GM18870 (cell line): Measurements from ENCODE around the gene MINDY4.

Source experiments
- ATAC-seq: cut with Tn5 transposase; IDR thresholded peaks from one replicate; pipeline ENCODE4 v1.9.1; 2021; ENCODE audit warnings: moderate library complexity; ENCODE audit not compliant: unreplicated experiment

The MINDY4 gene

GRCh38 chr7:30899066-30899465 lies 127.8 kb downstream of the MINDY4 start:
- no peak for ATAC-seq

- no peak for ATAC-seq
Measured at GRCh38 chr7:30899630-30900029, 128.4 kb downstream of the MINDY4 start.

DNA sequence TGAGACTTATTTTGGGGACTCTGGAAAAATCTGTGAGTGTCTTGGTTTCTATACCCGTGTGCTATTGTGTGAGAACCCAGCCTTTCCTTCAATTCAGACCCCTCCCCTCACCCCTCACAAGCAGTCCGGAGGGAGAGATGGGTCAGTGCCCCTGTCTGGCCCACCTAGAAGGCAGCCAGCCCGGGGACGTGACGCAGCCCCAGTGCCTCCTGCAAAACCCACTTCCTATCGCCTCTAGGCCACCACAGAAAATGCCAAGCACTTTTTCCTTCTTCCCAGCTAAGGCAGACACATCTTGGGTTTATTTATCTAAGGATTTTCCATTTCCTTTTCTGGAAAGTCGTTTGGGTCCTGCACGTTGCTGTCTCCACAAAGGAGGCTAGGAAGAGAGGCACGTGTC lies 128.8 kb downstream of the MINDY4 start:
- ATAC-seq: no peak

DNA sequence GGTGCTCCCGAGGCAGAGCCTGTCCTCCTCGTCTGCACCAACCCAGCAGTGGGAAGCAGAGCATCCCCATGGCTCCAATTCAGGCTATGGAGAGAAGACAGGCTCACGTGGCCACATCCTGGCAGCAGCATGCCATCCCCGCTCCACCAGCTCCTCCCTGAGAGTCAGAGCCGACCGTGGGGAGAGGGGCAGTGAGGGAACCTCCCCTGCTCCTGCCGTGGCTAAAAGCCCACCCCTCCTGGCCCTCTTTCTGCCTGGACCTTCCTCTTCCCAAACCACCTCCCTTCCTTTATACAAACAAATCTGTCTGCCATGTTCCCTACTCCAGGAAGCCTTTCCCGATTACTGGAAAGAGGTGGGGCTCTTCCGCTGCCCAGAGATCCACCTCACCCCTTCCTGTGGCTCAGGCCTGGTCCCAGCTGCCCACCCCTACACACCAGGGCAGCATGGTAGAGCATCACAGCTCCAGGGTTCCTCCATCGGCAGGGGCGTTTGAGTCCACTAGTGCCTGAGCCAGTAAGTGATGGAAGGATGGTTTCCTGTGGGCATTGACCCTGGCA lies 129.7 kb downstream of the MINDY4 start:
- no peak for ATAC-seq

DNA sequence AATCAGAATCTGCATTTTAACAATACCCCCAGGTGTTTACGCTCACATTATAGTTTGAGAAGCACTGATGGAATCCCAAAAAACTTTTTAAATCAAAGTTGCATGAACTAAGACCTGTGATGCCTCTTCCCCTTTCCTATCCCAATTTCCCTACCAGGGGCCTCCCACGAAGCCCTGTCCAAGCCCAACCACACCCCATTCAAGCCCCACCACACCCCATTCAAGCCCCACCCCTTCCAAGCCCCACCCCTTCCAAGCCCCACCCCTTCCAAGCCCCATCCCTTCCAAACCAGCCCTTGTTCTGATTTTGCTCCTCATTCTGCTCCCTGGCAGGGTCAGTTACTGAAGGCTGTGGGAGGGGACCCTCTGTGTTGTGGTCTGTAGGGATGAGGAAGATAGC lies 130.6 kb downstream of the MINDY4 start:
- no peak for ATAC-seq

DNA sequence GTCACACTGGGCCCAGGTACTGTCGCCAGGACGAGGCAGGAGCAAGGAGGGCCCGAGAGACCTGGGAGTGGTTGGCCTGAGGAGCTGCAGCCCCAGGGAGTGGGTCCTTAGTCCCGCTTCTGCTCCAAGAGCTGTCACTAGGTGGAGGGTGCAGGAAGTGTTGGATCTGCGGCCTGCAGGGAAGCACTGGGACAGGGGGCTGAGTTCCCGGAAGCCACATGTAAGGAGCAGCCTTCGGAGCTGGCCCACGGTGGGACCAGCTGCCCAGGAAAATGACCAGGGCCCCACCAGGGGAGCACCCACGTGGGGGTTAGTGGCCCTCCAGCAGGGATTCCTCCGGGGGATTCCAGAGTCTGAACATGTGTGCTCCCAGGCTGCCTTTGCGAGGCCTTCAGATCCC lies 131.2 kb downstream of the MINDY4 start:
- ATAC-seq: no peak

DNA sequence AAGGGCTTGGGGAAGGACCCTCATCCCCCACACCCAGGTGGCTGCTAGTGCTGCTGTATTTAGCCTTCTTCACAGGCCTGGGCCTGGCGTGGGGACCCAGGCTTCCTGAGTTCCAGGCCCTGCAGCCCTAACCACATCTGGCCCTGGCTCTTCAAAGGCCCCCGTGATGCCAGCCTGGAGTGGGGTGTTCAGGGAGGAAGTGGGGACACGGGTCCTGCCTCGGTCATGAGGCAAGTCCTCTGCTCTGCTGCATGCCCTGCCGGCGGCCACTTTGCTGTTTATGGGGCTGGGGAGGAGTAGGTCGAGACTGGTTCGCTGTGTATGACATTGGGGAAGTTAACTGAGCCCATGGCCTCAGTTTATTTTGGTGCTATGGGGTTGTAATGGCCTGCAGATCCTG lies 131.9 kb downstream of the MINDY4 start:
- ATAC-seq: no peak

GRCh38 chr7:30904561-30904960 lies 133.3 kb downstream of the MINDY4 start:
- ATAC-seq: no peak

- no peak for ATAC-seq
Measured at GRCh38 chr7:30905078-30906012, 134.1 kb downstream of the MINDY4 start.

DNA sequence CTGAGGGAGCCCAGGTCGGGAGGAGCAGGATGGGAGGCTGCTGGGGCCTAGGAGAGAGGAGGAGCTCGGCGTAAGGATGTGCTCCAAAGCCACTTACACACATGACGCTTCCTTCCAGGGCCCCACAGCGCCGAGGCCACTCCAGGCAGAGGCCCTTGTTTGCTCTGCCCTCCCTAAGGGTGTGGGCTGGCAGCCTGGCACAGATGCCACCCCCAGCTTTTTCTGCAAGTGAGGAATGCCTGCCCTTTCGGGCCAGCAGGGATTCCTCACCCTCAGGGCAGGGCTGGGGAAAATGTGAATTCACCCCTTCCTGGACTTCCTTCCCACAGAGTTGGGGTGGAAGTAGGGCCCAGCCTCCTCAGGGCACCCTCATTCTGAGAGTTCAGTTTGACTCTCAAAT lies 134.8 kb downstream of the MINDY4 start:
- no peak for ATAC-seq

DNA sequence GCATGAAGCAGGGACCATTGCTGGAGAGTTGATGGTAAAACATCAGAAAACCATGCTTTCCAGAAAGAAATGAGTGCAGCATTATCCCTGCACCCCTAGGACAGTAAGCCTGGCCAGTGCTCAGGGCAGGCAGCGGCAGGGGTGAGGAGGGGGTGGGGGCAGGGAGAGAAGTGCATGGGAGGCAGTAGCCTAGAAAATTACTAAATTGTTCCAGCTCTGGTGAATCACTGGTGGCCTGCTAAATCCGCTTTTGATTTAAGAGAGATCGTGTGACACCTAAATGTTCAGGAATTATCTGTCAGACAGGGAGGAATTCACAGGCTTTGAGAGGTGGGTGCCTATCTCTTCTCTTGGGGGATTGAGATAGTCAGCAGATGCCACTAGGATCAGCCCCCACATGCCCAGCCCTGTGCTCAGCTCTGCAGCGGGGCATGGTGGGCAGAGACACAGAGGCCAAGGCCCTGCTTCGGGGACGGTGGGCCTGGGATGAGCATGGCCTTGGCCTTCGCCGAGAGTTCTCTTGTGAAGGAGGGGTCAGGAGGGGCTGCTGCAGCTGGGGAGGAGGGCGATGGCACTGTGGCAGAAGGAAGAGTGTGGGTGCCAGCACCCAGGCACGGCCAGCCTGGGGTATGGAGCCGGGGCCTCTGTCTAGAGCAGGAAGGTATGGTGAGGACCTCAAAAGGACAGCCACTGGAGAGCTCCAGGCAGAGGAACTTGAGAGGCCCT lies 135.5 kb downstream of the MINDY4 start:
- no peak for ATAC-seq

- no peak for ATAC-seq
Measured at GRCh38 chr7:30907527-30908267, 136.5 kb downstream of the MINDY4 start.

DNA sequence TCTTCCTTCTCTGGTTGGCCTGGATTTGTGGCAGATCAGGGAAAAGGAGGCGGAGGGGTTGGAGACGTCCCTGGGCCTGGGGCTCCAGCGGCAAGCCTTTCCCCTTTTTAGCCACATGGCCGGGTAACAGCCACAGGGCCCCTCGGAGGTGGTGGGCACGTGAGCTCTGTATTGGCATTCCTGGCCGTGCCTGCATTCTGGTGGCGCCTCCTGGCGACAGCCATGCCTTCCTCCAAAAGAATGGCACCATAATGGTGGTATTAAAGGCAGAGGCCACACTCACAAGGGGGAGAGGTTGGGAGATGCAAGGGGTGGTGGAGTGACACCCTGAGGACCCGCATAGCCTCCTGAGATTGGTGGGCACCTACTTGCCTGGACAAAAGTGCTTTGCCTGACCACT lies 137.5 kb downstream of the MINDY4 start:
- no peak for ATAC-seq

- ATAC-seq: no peak
Measured at GRCh38 chr7:30909431-30909830, 138.2 kb downstream of the MINDY4 start.

- no peak for ATAC-seq
Measured at GRCh38 chr7:30910411-30911073, 139.3 kb downstream of the MINDY4 start.

GRCh38 chr7:30911133-30911532 lies 139.9 kb downstream of the MINDY4 start:
- no peak for ATAC-seq

GRCh38 chr7:30911561-30911969 lies 140.3 kb downstream of the MINDY4 start, which contains the start of gene AQP1:
Gene AQP1, plus strand, starts transcription at chr7:30911853. Its CDS starts 57 bp downstream, at chr7:30911910.
- no peak for ATAC-seq

- ATAC-seq: no peak
Measured at GRCh38 chr7:30912021-30912730, 141.0 kb downstream of the MINDY4 start.

DNA sequence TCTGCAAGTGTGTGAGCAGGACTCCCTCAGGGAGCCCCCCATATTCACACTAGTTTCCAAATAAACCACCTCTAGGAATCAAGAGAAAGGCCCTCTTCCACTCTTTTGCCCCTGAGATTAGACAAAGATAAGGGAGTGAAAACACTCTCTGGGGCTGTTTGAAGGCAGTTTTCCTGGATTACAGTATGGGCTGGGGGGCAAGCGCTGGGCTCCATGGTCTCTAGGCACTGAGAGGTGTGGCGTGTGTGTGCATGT lies 141.4 kb downstream of the MINDY4 start:
- ATAC-seq: no peak
